Mesenteric fat pad (tissue), 1 donor: ENCODE measurements around the gene PUSL1. TPM values are rescaled to one million over a fixed set of nuclear protein-coding genes. Genes with fewer than 3 reads are reported as not detected.

Source experiments
- DNase-seq: peaks from one replicate; pipeline ENCODE4 v3.0.0-alpha.2; 2020; ENCODE audit warnings: low spot score
- total RNA-seq: library from RNA; stranded (reverse); fragmentation: NEBNext Ultra II Directional; extraction: Animal tissue kit (Norgen Biotek cat#: 25700); gene quantifications from one replicate; pipeline ENCODE4 v1.2.1, GENCODE V29; 2021
- donor health status: DM: yes; HTN: yes; CAD: no.

PUSL1 gene
- total RNA-seq, 1 donor from 2014 or later = 11.6 TPM

DNA sequence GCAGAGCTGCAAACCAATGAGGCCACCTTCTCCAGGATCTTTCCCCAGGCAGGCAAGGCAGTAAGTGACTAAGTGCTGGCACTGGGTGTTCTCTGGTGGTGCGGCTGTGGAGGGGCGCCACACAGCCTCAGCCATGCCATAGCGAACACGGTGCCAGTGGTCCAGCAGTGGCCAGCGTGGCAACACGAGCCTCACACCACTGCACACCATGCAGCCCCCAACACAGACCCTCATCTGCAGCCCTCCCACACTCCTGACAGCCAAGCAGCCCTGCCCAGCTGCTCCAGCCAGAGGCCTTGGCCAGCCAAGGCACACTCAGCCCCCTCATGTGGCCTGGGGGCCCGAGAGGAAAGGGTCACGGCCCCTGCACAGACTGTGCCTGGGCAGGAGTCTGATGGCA lies 13.1 kb downstream of the PUSL1 start:
- DNase-seq = no peak

DNA sequence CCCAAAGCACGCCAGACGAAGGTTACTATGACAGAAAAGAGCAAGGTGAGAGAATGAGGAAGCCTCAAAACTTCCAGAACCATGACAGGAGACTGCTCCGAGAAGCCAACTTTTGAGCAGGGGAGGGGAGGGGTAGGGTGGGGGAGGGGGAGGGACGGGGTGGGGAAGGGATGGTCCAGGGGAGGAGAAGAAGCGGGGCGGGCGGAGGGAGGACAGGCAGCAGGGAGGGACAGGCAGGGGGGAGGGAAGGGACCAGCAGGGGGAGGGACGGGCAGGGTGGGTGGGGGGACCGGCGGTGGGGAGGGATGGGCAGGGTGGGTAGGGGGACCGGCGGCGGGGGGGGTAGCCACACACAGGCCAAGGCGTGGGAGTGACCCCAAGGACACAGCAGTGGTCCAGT lies 14.0 kb downstream of the PUSL1 start:
- DNase-seq = no peak

DNA sequence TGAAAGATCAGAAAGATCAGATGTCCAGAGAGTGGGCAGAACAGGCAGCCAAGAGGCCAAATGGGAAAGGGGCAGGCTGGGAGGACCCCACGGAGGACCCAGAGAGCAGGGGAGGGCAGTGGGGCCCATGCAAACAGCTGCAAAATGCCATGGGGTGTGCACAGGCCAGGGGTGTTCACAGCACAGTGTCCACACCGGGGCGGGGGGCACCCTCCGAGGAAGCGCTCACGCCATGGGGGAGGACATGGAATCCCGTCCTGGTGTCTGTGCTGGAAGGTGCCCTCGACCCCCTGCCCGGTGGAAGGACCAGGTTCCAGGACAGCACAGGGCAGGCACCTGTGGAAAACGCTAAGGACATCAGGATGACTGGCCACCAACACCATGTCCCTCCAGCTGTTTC lies 14.6 kb downstream of the PUSL1 start:
- no peak for DNase-seq

DNA sequence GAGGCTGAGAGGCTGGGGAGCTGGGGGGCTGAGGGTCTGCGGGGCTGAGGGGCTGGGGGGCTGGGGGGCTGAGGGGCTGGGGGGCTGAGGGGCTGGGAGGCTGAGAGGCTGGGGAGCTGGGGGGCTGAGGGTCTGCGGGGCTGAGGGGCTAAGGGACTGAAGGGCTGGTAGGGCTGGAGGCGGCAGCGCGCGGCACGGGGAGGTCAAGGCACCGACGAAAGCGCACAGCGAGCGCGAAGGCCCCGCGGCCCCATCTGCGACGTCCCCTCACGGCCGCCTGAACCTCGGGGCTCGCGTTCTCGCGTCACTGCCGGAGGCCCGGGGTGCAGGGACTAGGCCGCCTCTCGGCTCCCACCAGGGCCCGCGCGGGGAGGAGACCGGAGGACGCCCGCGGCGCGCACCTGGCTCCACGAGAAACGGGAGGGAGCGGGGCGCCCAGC lies 15.7 kb downstream of the PUSL1 start:
- DNase-seq = no peak

DNA sequence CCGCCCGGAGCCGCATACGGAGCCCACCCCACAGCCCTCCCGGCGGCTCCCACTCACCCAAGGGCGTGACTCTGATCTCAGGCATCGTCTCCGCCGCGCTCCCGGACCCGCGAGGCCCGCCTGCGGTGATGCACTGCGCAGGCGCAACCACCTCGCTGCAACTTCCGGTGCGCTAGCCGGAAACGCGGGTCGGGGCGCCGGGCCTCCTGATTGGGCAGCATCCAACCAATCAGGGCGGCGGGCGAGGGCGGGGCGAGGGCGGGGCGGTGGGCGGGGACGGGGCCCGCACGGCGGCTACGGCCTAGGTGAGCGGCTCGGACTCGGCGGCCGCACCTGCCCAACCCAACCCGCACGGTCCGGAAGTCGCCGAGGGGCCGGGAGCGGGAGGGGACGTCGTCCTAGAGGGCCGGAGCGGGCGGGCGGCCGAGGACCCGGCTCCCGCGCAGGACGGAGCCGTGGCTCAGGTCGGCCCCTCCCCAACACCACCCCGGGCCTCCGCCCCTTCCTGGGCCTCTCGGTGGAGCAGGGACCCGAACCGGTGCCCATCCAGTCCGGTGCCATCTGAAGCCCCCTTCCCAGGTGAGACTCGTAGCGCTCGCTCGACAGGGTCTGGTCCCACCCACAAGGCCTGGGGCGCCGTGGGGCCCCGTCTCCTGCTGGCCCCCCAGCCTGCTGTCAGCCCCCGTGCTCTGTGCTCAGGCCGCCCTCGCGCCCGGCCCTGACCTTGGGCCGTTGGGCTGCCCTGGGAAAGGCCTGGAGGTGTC lies 16.3 kb downstream of the PUSL1 start, which contains the start of the genes CPTP and INTS11:
TSS of gene CPTP (plus strand) at position 279 of the 764 bp plus-strand sequence. CDS start 2,109 bp downstream, outside the sequence.
TSS of gene INTS11 (minus strand) at position 137 of the 764 bp plus-strand sequence. CDS start at position 85, 52 bp downstream.
- DNase-seq = peak; percentile 99

DNA sequence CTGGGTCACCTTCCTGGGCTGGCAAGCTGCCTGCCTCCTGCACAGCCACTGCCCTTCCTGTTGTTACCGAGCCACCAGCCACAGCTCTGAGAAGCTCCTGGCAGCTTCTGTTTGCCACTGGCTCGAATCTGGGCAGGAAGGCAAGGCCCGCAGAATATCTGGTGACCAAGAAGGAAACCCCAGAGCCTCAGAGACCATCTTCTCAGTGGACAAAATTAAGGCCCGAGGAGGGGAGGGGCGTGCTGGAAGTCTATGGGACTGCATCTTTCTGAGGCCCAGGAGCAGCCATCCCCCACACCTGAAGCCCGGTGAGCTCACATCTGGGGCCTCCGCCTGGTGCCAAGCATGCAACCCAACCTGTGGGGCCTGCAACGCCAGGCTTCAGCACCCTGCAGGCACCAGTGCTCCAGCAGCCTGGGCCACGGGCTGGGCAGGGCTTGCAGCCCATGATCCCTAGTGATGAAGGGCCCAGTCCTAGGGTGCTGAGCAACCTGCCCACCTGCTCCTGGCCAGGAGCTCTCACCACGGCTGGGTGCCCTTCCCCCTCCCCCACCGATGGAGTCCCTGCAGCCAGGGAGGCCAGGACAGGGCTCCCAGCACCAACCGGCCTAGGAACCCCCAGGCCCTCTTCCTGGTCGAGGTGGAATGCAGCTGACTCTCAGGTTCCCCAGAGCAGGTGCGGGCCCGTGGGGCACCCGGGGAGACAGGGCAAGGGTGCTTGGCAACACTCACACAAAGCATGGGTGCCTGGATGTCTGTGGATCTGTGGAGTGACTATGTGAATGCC lies 17.1 kb downstream of the PUSL1 start:
- DNase-seq = no peak

DNA sequence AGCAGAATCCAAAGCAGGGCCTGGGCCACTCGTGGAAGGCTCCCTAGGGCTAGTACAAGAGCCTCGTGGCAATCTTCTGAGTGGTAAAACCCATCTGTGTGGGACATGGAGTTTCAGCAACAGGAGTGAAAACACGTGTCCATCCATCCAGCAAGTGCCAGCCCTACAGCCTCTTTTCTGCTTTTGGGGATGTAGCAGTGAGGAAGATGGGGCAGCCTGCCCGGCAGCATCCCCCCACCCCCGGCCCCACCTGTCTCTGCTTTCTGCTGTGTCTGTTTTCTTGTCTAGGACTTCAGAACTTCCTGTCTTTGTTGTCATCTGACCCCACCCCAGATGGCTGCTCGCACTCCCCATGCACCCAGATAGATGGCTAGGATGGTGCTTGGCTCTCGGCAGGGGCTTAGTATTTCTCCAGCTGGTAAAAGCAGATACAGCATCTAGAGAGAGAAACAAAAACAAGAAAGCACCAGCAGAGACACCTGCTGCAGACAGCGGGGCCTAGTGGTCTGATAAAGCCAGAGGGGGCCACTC lies 17.7 kb downstream of the PUSL1 start:
- DNase-seq = no peak

DNA sequence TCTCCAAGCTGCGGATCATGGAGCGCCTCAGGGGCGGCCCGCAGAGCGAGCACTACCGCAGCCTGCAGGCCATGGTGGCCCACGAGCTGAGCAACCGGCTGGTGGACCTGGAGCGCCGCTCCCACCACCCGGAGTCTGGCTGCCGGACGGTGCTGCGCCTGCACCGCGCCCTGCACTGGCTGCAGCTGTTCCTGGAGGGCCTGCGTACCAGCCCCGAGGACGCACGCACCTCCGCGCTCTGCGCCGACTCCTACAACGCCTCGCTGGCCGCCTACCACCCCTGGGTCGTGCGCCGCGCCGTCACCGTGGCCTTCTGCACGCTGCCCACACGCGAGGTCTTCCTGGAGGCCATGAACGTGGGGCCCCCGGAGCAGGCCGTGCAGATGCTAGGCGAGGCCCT lies 18.9 kb downstream of the PUSL1 start:
- no peak for DNase-seq

DNA sequence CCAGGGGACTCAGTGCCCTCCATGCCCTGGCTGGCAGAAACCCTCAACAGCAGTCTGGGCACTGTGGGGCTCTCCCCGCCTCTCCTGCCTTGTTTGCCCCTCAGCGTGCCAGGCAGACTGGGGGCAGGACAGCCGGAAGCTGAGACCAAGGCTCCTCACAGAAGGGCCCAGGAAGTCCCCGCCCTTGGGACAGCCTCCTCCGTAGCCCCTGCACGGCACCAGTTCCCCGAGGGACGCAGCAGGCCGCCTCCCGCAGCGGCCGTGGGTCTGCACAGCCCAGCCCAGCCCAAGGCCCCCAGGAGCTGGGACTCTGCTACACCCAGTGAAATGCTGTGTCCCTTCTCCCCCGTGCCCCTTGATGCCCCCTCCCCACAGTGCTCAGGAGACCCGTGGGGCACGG lies 19.9 kb downstream of the PUSL1 start:
- DNase-seq = no peak

DNA sequence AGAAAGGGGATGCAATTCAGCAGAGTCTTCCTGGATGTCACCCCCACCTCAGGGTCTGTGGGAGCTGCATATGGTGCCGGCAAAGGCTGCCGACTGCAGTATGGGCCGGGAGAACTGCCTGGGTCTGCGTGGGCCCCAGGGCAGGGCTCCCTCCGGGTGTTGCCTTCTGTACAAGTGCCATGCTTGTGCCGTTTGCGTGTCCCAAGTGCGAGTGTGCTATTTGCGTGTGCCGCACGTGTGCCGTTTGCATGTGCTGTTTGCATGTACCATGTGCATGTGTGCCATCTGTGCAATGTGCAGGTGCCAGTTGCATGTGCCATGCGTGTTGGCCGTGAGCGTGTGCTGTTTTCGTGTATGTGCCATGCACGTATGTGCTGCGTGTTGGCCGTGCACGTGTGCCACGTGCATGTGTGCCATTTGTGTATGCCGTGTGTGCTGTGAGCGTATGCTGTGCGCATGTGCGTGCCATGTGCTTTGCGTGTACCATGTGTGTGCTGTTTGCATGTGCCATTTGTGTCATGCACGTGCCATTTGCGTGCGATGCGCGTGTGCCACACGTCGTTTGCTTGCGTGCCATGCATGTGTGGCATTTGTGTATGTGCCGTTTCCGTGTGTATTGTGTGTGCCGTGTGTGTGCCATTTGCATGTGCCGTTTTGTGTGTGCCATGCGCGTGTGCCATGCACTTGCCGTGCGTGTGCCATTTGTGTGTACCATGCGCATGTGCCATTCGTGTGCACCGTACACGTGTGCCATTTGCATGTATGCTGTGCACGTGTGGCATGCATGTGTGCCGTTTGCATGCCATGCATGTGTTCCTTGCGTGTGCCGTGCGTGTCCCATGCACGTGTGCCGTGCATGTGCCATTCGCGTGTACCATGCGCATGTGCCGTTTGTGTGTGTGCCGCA lies 21.2 kb downstream of the PUSL1 start:
- DNase-seq = no peak

DNA sequence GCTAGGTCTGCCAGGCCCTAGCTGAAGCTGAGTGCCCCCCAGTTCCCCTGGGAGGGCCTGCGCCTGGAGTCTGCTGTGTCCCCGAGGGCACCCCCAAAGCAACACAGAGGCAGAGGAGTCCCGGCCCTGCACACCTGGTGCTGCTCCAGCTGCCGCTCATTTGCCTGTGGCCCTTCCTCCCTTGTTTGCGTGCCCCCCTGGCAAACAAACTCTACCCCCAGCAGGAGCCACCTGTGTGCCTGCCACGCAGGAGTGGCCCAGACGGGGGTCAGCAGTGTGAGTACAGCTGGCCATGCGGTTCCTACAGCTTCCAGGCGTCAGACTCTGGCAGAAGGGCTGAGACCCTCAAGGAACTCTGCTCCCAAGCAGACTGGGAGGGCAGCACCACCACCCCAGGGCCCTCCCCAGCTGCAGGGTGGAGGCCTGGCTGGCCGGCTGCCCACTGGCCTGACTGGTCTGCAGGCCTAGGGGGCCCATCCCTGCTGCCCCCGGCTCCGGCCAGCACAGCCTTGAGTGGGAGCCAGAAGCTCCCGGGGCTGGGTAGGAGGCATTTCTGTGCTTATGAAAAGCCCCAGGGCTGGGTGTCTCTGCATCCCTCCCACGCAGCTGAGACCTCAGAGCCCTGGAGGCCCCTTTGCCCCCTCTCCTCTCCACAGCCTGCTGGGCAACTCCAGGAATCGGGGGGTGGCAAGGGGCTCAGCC lies 22.1 kb downstream of the PUSL1 start:
- DNase-seq = no peak

DNA sequence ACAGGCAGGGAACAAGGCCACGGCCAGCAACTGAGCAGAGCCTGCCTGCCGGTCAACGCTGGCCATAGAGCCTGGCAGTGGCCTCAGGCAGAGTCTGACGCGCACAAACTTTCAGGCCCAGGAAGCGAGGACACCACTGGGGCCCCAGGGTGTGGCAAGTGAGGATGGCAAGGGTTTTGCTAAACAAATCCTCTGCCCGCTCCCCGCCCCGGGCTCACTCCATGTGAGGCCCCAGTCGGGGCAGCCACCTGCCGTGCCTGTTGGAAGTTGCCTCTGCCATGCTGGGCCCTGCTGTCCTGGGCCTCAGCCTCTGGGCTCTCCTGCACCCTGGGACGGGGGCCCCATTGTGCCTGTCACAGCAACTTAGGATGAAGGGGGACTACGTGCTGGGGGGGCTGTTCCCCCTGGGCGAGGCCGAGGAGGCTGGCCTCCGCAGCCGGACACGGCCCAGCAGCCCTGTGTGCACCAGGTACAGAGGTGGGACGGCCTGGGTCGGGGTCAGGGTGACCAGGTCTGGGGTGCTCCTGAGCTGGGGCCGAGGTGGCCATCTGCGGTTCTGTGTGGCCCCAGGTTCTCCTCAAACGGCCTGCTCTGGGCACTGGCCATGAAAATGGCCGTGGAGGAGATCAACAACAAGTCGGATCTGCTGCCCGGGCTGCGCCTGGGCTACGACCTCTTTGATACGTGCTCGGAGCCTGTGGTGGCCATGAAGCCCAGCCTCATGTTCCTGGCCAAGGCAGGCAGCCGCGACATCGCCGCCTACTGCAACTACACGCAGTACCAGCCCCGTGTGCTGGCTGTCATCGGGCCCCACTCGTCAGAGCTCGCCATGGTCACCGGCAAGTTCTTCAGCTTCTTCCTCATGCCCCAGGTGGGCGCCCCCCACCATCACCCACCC lies 22.9 kb downstream of the PUSL1 start, which contains the start of gene TAS1R3:
TSS of gene TAS1R3 (plus strand) at position 213 of the 898 bp plus-strand sequence. CDS start at position 279, 66 bp downstream.
- DNase-seq = no peak

DNA sequence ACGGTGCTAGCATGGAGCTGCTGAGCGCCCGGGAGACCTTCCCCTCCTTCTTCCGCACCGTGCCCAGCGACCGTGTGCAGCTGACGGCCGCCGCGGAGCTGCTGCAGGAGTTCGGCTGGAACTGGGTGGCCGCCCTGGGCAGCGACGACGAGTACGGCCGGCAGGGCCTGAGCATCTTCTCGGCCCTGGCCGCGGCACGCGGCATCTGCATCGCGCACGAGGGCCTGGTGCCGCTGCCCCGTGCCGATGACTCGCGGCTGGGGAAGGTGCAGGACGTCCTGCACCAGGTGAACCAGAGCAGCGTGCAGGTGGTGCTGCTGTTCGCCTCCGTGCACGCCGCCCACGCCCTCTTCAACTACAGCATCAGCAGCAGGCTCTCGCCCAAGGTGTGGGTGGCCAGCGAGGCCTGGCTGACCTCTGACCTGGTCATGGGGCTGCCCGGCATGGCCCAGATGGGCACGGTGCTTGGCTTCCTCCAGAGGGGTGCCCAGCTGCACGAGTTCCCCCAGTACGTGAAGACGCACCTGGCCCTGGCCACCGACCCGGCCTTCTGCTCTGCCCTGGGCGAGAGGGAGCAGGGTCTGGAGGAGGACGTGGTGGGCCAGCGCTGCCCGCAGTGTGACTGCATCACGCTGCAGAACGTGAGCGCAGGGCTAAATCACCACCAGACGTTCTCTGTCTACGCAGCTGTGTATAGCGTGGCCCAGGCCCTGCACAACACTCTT lies 23.8 kb downstream of the PUSL1 start:
- DNase-seq = no peak

DNA sequence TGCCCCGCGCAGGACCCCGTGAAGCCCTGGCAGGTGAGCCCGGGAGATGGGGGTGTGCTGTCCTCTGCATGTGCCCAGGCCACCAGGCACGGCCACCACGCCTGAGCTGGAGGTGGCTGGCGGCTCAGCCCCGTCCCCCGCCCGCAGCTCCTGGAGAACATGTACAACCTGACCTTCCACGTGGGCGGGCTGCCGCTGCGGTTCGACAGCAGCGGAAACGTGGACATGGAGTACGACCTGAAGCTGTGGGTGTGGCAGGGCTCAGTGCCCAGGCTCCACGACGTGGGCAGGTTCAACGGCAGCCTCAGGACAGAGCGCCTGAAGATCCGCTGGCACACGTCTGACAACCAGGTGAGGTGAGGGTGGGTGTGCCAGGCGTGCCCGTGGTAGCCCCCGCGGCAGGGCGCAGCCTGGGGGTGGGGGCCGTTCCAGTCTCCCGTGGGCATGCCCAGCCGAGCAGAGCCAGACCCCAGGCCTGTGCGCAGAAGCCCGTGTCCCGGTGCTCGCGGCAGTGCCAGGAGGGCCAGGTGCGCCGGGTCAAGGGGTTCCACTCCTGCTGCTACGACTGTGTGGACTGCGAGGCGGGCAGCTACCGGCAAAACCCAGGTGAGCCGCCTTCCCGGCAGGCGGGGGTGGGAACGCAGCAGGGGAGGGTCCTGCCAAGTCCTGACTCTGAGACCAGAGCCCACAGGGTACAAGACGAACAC lies 24.5 kb downstream of the PUSL1 start:
- no peak for DNase-seq

DNA sequence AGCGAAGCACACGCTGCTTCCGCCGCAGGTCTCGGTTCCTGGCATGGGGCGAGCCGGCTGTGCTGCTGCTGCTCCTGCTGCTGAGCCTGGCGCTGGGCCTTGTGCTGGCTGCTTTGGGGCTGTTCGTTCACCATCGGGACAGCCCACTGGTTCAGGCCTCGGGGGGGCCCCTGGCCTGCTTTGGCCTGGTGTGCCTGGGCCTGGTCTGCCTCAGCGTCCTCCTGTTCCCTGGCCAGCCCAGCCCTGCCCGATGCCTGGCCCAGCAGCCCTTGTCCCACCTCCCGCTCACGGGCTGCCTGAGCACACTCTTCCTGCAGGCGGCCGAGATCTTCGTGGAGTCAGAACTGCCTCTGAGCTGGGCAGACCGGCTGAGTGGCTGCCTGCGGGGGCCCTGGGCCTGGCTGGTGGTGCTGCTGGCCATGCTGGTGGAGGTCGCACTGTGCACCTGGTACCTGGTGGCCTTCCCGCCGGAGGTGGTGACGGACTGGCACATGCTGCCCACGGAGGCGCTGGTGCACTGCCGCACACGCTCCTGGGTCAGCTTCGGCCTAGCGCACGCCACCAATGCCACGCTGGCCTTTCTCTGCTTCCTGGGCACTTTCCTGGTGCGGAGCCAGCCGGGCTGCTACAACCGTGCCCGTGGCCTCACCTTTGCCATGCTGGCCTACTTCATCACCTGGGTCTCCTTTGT lies 25.3 kb downstream of the PUSL1 start:
- DNase-seq = no peak

DNA sequence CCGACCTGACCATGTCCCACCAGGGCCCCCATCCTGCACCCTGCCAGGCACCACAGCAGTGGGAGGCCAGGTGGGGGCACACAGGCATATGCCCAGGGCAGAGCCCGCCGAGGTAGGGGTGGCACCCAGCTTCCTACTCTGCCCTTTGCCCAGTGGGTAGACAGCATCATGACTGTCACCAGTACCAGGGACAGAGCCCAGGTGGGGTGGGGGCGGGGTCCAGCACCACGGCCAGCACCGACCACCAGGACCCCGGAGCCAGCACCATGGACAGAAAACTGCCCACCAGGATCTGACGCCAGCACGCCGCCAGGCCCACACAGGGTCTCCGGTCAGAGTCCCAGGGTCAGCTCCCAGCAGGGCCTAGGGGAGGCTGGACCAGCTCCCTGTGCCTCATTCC lies 26.4 kb downstream of the PUSL1 start:
- no peak for DNase-seq

DNA sequence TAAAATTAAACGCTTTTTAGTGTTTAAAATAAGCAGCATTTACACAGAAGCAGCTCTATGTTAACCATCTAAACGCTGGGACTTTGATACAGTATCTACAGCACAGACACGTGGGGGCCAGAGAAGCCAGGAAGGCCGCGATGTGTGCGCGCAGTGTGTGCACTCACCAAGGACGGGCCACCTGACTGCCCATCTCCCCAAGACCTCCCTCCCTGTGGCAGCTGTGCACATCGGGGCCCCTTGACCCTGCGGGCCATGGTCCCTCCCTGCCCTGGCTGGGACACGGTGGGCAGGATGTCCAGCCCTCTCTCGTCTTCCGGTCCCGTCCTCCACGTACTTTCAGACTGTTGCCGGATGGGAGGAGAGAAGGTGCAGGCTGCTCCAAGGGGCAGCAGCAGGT lies 26.9 kb downstream of the PUSL1 start:
- DNase-seq = no peak
